GM12864 (cell line): ENCODE measurements around the gene TRAPPC8.
"Not testable (repeated sequence)": the region's sequence is repeated elsewhere in the genome, so short reads cannot be mapped to it uniquely, and the experiment has no call there.

Source experiments
- DNase-seq: peaks from one replicate; pipeline ENCODE4 v3.0.0-alpha.2; 2011; ENCODE audit warnings: low read depth
- H3K4me3 ChIP-seq: 2 replicates; pipeline ENCODE4 v1.5.1; 2011; ENCODE audit warnings: mild to moderate bottlenecking, low read depth, low read length, control low read depth
- TF ChIP-seq, protein P1 (sequence below): IDR thresholded peaks from 2 replicates; pipeline ENCODE4 v1.5.1; 2011; ENCODE audit warnings: low read depth, mild to moderate bottlenecking, moderate library complexity, low read length, control low read depth, inconsistent platforms; ENCODE audit errors: missing control alignments

Gene TRAPPC8

DNA sequence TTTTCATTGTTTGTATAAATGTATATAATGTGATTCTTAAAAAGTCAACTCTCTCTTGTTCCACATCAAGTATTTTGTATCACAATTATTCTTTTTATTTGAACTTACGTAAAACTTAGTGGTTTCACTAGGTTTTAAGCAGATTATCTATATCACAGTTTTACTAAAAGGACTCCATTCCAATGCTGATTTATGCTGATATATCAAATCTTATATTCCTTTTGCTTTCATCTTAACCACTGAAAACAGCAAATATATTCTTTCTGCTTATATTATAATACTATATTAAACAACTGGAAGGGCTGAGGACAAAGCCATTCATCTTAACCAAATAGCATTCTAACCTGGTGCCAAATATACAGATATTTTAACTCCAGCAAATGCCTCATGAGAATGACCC is 24.2 kb downstream of the TRAPPC8 start:
- TF ChIP-seq, protein P1, sequence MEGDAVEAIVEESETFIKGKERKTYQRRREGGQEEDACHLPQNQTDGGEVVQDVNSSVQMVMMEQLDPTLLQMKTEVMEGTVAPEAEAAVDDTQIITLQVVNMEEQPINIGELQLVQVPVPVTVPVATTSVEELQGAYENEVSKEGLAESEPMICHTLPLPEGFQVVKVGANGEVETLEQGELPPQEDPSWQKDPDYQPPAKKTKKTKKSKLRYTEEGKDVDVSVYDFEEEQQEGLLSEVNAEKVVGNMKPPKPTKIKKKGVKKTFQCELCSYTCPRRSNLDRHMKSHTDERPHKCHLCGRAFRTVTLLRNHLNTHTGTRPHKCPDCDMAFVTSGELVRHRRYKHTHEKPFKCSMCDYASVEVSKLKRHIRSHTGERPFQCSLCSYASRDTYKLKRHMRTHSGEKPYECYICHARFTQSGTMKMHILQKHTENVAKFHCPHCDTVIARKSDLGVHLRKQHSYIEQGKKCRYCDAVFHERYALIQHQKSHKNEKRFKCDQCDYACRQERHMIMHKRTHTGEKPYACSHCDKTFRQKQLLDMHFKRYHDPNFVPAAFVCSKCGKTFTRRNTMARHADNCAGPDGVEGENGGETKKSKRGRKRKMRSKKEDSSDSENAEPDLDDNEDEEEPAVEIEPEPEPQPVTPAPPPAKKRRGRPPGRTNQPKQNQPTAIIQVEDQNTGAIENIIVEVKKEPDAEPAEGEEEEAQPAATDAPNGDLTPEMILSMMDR = no peak
- H3K4me3 ChIP-seq = no peak overlapping the region
- no peak for DNase-seq

DNA sequence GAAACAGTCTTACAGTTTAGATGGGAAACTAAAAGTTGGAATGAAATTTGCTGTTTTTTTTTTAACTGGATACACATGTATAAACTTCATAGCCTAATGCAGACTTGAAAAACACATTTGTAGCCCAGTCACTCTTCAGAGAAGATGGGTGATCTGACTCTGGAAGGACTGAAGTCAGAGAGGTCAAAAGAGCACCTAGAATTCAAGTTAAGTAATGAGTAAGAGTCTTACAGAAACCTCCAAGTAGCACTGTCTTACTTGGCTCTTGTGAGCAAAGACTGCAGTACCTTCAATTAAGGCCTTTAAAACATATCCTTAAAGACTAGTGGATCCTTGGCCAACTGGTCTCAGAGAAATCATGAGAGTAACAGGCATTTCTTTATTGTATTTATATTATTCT is 41.9 kb downstream of the TRAPPC8 start:
- H3K4me3 ChIP-seq = no peak overlapping the region
- TF ChIP-seq, protein P1 = no peak
- DNase-seq = no peak

DNA sequence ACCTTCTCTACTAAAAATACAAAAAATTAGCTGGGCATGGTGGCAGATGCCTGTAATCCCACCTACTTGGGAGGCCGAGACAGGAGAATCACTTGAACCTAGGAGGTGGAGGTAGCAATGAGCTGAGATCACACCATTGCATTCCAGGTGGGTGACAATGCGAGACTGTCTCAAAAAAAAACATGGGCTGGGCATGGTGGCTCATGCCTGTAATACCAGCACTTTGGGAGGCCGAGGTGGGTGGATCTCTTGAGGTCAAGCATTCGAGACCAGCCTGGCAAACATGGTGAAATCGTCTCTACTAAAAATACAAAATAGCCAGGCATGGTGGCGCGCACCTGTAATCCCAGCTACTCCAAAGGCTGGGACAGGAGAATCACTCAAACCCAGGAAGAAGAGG is 43.2 kb downstream of the TRAPPC8 start:
- H3K4me3 ChIP-seq, DNase-seq: not testable (repeated sequence)

DNA sequence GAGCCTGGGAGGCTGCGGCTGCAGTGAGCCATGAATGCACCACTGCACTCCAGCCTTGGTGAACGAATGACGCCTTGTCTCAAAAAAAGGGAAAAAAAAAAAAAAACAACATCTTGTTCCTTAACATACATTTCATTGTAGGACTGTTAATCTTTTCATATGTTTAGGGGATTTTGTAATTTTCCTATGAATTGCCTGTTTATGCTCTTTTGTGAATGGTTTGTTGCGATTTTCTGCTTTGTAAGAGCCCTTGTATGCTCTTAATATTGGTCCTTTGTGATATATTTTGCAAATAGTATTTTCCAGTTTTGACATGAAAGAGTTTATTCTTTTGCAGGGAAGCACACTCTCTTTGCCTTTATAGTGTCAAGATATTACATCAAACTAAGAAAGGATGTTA is 50.0 kb downstream of the TRAPPC8 start:
- TF ChIP-seq, protein P1 = no peak
- DNase-seq = no peak
- no peak overlapping the region for H3K4me3 ChIP-seq

DNA sequence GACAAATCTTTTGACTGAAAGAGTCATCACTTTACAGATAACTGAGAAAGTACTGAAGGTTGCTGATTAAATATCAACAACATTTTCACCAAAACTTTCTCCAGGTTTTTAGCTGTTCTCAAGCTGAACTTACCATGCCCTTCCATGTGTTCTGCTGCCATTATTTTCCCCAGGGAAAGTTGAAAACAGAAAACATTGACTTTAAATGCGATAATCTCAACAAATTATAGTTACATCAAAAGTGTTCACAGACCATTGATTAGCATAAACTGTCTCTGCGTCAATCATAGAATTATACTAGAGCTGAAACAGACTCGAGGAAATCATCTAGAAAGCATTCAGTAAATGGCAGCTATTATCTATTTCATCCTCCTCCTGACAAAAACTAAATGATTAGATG is 51.4 kb downstream of the TRAPPC8 start:
- TF ChIP-seq, protein P1 = no peak
- no peak overlapping the region for H3K4me3 ChIP-seq
- no peak for DNase-seq

DNA sequence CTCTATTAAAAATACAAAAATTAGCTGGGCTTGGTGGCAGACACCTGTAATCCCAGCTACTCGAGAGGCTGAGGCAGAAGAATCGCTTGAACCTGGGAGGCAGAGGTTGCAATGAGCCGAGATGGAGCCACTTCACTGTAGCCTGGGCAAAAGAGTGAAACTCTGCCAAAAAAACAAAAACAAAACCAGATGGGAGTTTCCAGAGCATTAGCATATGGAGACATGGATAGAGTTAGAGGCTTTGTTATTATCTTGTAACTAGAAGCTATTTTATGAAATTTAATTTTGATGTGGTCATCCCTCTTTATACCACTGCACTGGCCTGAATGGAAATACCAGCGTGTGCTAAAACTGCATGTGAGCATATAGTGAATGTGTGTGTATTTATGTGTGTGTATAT is 58.9 kb downstream of the TRAPPC8 start:
- no peak overlapping the region for H3K4me3 ChIP-seq
- TF ChIP-seq, protein P1 = no peak
- no peak for DNase-seq

DNA sequence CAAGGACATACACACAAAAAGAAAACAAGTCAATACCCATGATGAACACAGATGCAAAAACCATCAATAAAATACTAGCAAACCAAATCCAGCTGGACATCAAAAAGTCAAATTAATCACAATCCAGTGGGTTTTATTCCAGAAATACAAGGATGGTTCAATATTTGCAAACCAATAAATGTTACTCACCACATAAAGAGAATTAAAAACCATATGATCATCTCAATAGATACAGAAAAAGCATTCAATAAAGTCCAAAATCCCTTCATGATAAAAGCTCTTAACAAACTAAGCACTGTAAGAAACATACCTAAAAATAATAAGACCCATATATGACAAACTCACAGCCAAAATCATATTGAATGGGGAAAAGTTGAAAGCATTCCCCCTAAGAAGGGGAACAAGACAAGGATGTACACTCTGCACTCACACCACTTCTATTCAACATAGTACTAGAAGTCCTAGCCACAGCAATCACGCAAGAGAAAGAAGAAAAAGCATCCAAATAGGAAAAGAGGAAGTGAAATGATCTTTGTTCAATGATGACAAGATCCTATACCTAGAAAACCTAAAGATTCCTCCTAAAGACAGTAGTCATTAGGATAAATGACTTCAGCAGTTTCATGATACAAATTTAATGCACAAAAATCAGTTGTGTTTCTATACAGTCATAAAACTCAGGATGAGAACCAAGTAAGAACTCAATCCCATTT is 62.6 kb downstream of the TRAPPC8 start:
- TF ChIP-seq, protein P1 = no peak
- H3K4me3 ChIP-seq = no peak overlapping the region
- DNase-seq = no peak
